Left lung (tissue), 10 donors: ENCODE measurements around the gene PES1. TPM values are rescaled to one million over a fixed set of nuclear protein-coding genes. Genes with fewer than 3 reads are reported as not detected.

Experiments used
- ATAC-seq: fragments of 200-7000 bp; cut with Tn5 transposase; one replicate; pipeline ENCODE4 v1.9.1; 2020; ENCODE audit warnings: moderate library complexity
- DNase-seq, 4 donors: peaks; one replicate each; pipeline ENCODE4 v3.0.0-alpha.2; 2013 to 2020
- H3K27ac ChIP-seq, 2 donors: fragments of 200-600 bp; sonication (generic) in 1 of 2; one replicate each; pipeline versions ENCODE4 v1.5.0 to v1.8.0; 2020 to 2021
- H3K27me3 ChIP-seq, 2 donors: fragments of 200-600 bp; sonication (generic) in 1 of 2; one replicate each; pipeline versions ENCODE4 v1.5.0 to v1.8.0; 2020 to 2021
- H3K36me3 ChIP-seq, 2 donors: fragments of 200-600 bp; sonication (generic) in 1 of 2; one replicate each; pipeline versions ENCODE4 v1.5.0 to v1.8.0; 2020 to 2021
- H3K4me1 ChIP-seq, 2 donors: fragments of 200-600 bp; one replicate each; pipeline ENCODE4 v1.8.0; 2021
- H3K4me3 ChIP-seq, 2 donors: fragments of 200-600 bp; sonication (generic) in 1 of 2; one replicate each; pipeline versions ENCODE4 v1.5.0 to v1.8.0; 2020 to 2021; ENCODE audit warnings: mild to moderate bottlenecking in 1 of 2
- H3K9me3 ChIP-seq, 2 donors: fragments of 200-600 bp; sonication (generic) in 1 of 2; one replicate each; pipeline versions ENCODE4 v1.5.0 to v1.8.0; 2020 to 2021
- CTCF ChIP-seq, 2 donors: fragments of 200-600 bp; sonication (generic) in 1 of 2; IDR thresholded peaks; one replicate each; pipeline versions ENCODE4 v1.5.0 to v1.8.0; 2021; ENCODE audit warnings: antibody characterized with exemption in 2 of 2
- intact Hi-C, 2 donors: fragments of 100-400 bp; cut with DNase I; formaldehyde crosslinking; loops; one replicate each; pipeline versions ENCODE4 v1.11.2 to v1.14.2; 2022
- polyA plus RNA-seq, 6 donors: library from polyadenylated mRNA; unstranded; fragments of 120-200 nt; gene quantifications; one replicate each; pipeline ENCODE4 v1.2.1, GENCODE V29; 2013; ENCODE audit not compliant: insufficient read length in 6 of 6
- total RNA-seq, 2 donors: library from RNA; stranded (reverse); fragmentation: NEBNext Ultra II Directional; extraction: Animal tissue kit (Norgen Biotek cat#: 25700); gene quantifications; one replicate each; pipeline ENCODE4 v1.2.1, GENCODE V29; 2021
- donor health status: DM: no; HTN: yes; CAD: no.
- donor health status: DM: no; HTN: no; CAD: no.

Gene PES1
- total and polyA plus RNA-seq, 8 donors: 45.2 to 70.6 (median 63.4) TPM

DNA sequence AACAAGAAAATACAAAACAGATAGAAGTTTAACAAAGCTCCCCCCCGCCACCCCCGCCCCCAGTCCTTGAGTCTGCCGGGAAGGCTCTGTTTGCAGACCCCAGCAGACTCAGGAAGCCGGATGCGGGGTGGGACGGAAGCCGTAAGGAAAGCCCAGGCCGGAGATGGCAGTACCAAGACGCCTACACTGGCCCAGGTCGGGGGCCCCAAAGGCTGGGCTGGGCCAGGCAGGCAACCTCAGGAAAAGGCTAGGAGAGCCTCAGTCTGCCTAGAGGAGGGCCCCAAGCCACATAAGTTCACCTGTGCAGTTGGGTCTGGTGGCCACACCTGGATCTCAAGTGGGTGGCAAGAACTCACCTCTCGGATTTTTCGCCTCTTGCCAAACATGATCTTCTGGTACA is 13.2 kb downstream of the PES1 start:
- DNase-seq (no peak), ATAC-seq (no peak)
- Histone ChIP-seq H3K4me3 (no peak overlapping the region), H3K36me3 (peaks cover 5 to 84% of the 10 kb centered on the region in 2 donors), H3K27ac (no peak overlapping the region), H3K4me1 (peaks cover 0 to 18% of the 10 kb centered on the region in 2 donors), H3K27me3 (peaks cover 0 to 14% of the 10 kb centered on the region in 2 donors), H3K9me3 (no peaks in the 10 kb centered on the region)
- TF ChIP-seq CTCF (IDR thresholded peaks at IDR 0.05): no peak
- intact Hi-C loops: no loop called here

GRCh38 chr22:30575859-30576258 is 15.9 kb downstream of the PES1 start:
- DNase-seq (no peak), ATAC-seq (no peak)
- Histone ChIP-seq H3K36me3 (peaks cover 5 to 58% of the 10 kb centered on the region in 2 donors), H3K9me3 (no peaks in the 10 kb centered on the region), H3K4me1 (peaks cover 0 to 21% of the 10 kb centered on the region in 2 donors), H3K27ac (no peak overlapping the region), H3K27me3 (peaks cover 0 to 16% of the 10 kb centered on the region in 2 donors), H3K4me3 (no peak overlapping the region)
- intact Hi-C loops: no loop called here
- no peak for TF ChIP-seq CTCF (IDR thresholded peaks at IDR 0.05)

DNA sequence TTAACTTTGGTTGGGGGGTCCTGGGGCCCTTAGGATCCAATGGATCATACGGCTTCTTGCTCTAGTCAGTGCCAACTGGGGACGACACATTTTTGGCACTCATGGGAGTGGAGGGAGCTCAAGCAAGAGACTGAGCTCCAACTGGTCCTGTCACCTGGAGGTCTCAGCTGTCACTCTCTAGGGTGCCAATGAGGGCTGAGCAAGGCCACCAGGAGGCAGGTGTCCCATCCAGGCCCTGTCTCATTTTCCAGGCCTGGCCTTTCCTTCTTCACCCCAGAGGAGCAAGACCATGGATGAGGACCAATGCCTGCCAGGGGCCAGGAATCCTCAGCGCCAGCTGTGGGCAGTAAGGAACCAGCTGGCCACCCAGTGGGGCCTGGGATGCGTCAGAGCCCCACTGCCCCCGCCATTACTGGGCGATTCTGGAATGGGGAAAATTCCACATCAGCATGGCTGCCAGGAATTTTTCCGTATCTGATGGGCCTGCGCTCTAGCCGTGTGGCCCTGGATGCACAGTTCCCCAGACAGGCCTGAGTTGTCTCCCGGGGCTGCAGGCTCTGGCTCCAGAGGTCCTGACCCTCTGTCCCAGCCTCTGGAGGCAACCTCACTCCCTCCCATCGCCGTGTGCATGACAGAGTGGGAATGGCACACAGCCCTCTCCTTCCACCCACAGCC is 16.6 kb downstream of the PES1 start:
- DNase-seq (no peak), ATAC-seq (no peak)
- H3K27ac ChIP-seq: no peak overlapping the region

DNA sequence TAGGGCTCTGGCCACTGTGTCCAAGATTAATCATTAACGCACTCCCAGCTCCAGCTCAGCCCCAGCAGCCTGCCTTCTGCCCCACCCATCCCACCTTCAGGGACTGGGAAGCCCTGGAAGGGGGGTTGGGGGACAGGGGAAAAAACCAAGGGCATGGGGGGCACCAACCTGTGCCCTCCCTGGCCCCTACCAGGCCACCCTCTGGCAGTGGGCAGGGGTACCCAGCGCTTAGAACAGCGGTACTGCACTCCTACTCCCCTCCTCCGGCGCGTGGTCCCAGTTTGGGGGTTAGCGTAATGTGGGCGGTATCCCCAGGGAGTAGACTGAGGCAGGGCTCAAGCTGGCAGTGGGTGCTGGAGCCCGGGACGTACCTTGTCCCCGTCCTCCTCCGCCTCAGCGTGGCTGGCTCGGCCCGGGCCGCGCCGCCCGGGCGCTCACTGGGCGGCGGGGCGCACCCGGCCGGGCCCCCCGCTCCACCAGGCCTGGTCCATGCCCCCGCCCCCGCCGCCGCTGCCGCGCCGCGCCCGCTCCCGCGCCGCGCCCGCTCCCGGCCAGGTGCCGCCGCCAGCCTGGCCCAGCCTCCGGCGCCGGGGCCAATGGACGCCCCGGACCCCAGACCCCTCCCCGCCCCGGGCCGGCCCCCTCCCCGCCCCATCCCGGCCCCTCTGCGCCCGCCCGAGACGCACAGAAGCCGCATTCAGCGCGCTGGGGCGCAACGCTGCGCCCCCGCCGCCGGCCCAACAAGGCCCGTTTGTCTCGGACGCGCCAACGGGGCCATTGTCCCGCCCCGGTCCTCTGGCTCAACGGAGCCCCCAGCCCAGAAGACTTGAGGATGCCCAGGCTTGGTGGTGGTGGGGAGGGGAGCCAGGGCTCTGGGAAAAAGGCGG is 17.4 kb downstream of the PES1 start, which contains the start of gene GAL3ST1:
Gene GAL3ST1 (minus strand): TSS at position 571 of the 887 bp plus-strand sequence. CDS start 17,273 bp downstream, outside the sequence.
- no peak within 1 kb of the TSS for H3K27ac ChIP-seq
- peaks cover 0 to 43% of the 10 kb centered on the region in 2 donors for H3K36me3 ChIP-seq
- no peak within 1 kb of the TSS for H3K4me3 ChIP-seq
- DNase-seq (no peak), ATAC-seq (peak; percentile 81)
- peaks cover 0 to 16% of the 10 kb centered on the region in 2 donors for H3K27me3 ChIP-seq
- no peak for TF ChIP-seq CTCF (IDR thresholded peaks at IDR 0.05)
- no peaks in the 10 kb centered on the region for H3K9me3 ChIP-seq
- intact Hi-C loops: no loop called here
- peaks cover 0 to 21% of the 10 kb centered on the region in 2 donors for H3K4me1 ChIP-seq

More for the DNA sequence above, 16.6 kb downstream of the PES1 start:
- Histone ChIP-seq H3K4me1 (peaks cover 0 to 21% of the 10 kb centered on the region in 2 donors), H3K27me3 (peaks cover 0 to 16% of the 10 kb centered on the region in 2 donors), H3K9me3 (no peaks in the 10 kb centered on the region), H3K4me3 (no peak overlapping the region), H3K36me3 (peaks cover 5 to 51% of the 10 kb centered on the region in 2 donors)
- intact Hi-C loops: no loop called here
- no peak for TF ChIP-seq CTCF (IDR thresholded peaks at IDR 0.05)

- TF ChIP-seq CTCF (IDR thresholded peaks at IDR 0.05): no peak
- H3K4me3 ChIP-seq: no peak overlapping the region
- H3K27ac ChIP-seq: no peak overlapping the region
- ATAC-seq (peak; percentile 70), DNase-seq (no peak)
- peaks cover 0 to 16% of the 10 kb centered on the region in 2 donors for H3K27me3 ChIP-seq
- H3K4me1 ChIP-seq: peaks cover 0 to 21% of the 10 kb centered on the region in 2 donors
- H3K36me3 ChIP-seq: peaks cover 0 to 36% of the 10 kb centered on the region in 2 donors
- intact Hi-C loops: no loop called here
- no peaks in the 10 kb centered on the region for H3K9me3 ChIP-seq
Observed at GRCh38 chr22:30573594-30574094, 18.1 kb downstream of the PES1 start.
